GM21529 (cell line): ENCODE measurements around the gene TUSC2.
"Not testable (repeated sequence)": the region's sequence is repeated elsewhere in the genome, so short reads cannot be mapped to it uniquely, and the experiment has no call there.

Source experiments
- ATAC-seq: cut with Tn5 transposase; IDR thresholded peaks from one replicate; pipeline ENCODE4 v1.9.1; 2021; ENCODE audit not compliant: unreplicated experiment

Gene TUSC2

GRCh38 chr3:50297384-50297775 lies 30.6 kb downstream of the TUSC2 start:
- ATAC-seq = no peak

GRCh38 chr3:50296721-50297383 lies 31.2 kb downstream of the TUSC2 start:
- no peak for ATAC-seq

- ATAC-seq = no peak
Observed at GRCh38 chr3:50295553-50296431, 32.2 kb downstream of the TUSC2 start.

GRCh38 chr3:50294492-50295403 lies 33.3 kb downstream of the TUSC2 start:
- no peak for ATAC-seq

- no peak for ATAC-seq
Observed at GRCh38 chr3:50294089-50294488, 33.9 kb downstream of the TUSC2 start.

GRCh38 chr3:50293079-50293801 lies 34.8 kb downstream of the TUSC2 start:
- no peak for ATAC-seq

GRCh38 chr3:50292159-50293078 lies 35.6 kb downstream of the TUSC2 start, which contains the start of gene IFRD2:
TSS of gene IFRD2 (minus strand) at chr3:50292429. CDS start at chr3:50292274, 155 bp downstream.
- peak; percentile 94 for ATAC-seq

GRCh38 chr3:50290161-50290641 lies 37.8 kb downstream of the TUSC2 start:
- ATAC-seq = no peak

- no peak for ATAC-seq
Observed at GRCh38 chr3:50289130-50289529, 38.9 kb downstream of the TUSC2 start.

- ATAC-seq = no peak
Observed at GRCh38 chr3:50288387-50289007, 39.5 kb downstream of the TUSC2 start.

- ATAC-seq = no peak
Observed at GRCh38 chr3:50287262-50287661, 40.8 kb downstream of the TUSC2 start.

GRCh38 chr3:50286322-50287227 lies 41.4 kb downstream of the TUSC2 start:
- no peak for ATAC-seq

- not testable (repeated sequence) for ATAC-seq
Observed at GRCh38 chr3:50284121-50284520, 43.9 kb downstream of the TUSC2 start.

GRCh38 chr3:50279255-50280016 lies 48.6 kb downstream of the TUSC2 start:
- ATAC-seq = no peak

- ATAC-seq = no peak
Observed at GRCh38 chr3:50278880-50279224, 49.2 kb downstream of the TUSC2 start, which contains the start of gene LSMEM2. TSS of gene LSMEM2 (plus strand) at chr3:50279087. CDS start at chr3:50279114, 27 bp downstream.

GRCh38 chr3:50278123-50278879 lies 49.7 kb downstream of the TUSC2 start:
- no peak for ATAC-seq
